SK-N-SH treated with all-trans-retinoic acid at 6 μM for 48 hours (cell line): ENCODE measurements around the gene PHACTR3.

Experiments used
- ATAC-seq: fragments of 200-7000 bp; cut with Tn5 transposase; 3 replicates; pipeline ENCODE4 v1.9.1; 2020; ENCODE audit warnings: mild to moderate bottlenecking, moderate library complexity
- ARNTL ChIP-seq: fragments of 450-650 bp; formaldehyde crosslinking; IDR thresholded peaks from 2 replicates; pipeline ENCODE4 v1.5.0; 2020; ENCODE audit warnings: low read depth, mild to moderate bottlenecking, moderate library complexity, borderline replicate concordance
- CREB5 ChIP-seq: fragments of 250-450 bp; sonication (Bioruptor Pico); IDR thresholded peaks from 2 replicates; pipeline ENCODE4 v1.5.1; 2020; ENCODE audit warnings: low read depth, mild to moderate bottlenecking, moderate library complexity
- CSDC2 ChIP-seq: fragments of 250-450 bp; sonication (Bioruptor Pico); IDR thresholded peaks from 2 replicates; pipeline ENCODE4 v1.5.0; 2020; ENCODE audit warnings: mild to moderate bottlenecking, moderate library complexity
- CSRNP3 ChIP-seq: fragments of 250-450 bp; sonication (Bioruptor Pico); IDR thresholded peaks from 2 replicates; pipeline ENCODE4 v1.5.1; 2021; ENCODE audit warnings: mild to moderate bottlenecking, moderate library complexity
- ESRRG ChIP-seq: fragments of 250-450 bp; sonication (Bioruptor Pico); IDR thresholded peaks from 2 replicates; pipeline ENCODE4 v1.6.1; 2021; ENCODE audit warnings: mild to moderate bottlenecking
- ISL1 ChIP-seq: fragments of 250-450 bp; sonication (Bioruptor Pico); IDR thresholded peaks from 2 replicates; pipeline ENCODE4 v2.1.2; 2022; ENCODE audit warnings: mild to moderate bottlenecking, moderate library complexity
- OSR1 ChIP-seq: fragments of 250-450 bp; sonication (Bioruptor Pico); IDR thresholded peaks from 2 replicates; pipeline ENCODE4 v1.8.0; 2022; ENCODE audit warnings: moderate library complexity, mild to moderate bottlenecking, inconsistent platforms
- PATZ1 ChIP-seq: fragments of 250-450 bp; sonication (Bioruptor Pico); IDR thresholded peaks from 2 replicates; pipeline ENCODE4 v1.8.0; 2020; ENCODE audit warnings: mild to moderate bottlenecking, moderate library complexity, borderline replicate concordance
- POU6F1 ChIP-seq: fragments of 250-450 bp; sonication (Bioruptor Pico); IDR thresholded peaks from 2 replicates; pipeline ENCODE4 v1.8.0; 2021; ENCODE audit warnings: low read depth, mild to moderate bottlenecking, moderate library complexity, borderline replicate concordance
- RARB ChIP-seq: fragments of 250-450 bp; sonication (Bioruptor Pico); IDR thresholded peaks from 2 replicates; pipeline ENCODE4 v1.8.0; 2021; ENCODE audit warnings: mild to moderate bottlenecking, moderate library complexity
- SNAI2 ChIP-seq: fragments of 250-450 bp; sonication (Bioruptor Pico); IDR thresholded peaks from 2 replicates; pipeline ENCODE4 v1.5.0; 2020; ENCODE audit warnings: mild to moderate bottlenecking, moderate library complexity
- TCF4 ChIP-seq: fragments of 250-450 bp; sonication (Bioruptor Pico); IDR thresholded peaks from 2 replicates; pipeline ENCODE4 v1.8.0; 2021; ENCODE audit warnings: mild to moderate bottlenecking, moderate library complexity, borderline replicate concordance
- TOX ChIP-seq: fragments of 250-450 bp; sonication (Bioruptor Pico); IDR thresholded peaks from 2 replicates; pipeline ENCODE4 v1.8.0; 2021; ENCODE audit warnings: mild to moderate bottlenecking, moderate library complexity, borderline replicate concordance
- TSHZ2 ChIP-seq: fragments of 250-450 bp; sonication (Bioruptor Pico); IDR thresholded peaks from 2 replicates; pipeline ENCODE4 v1.5.0; 2020; ENCODE audit warnings: mild to moderate bottlenecking, moderate library complexity
- ZC3H10 ChIP-seq: fragments of 250-450 bp; sonication (Bioruptor Pico); IDR thresholded peaks from 2 replicates; pipeline ENCODE4 v1.5.1; 2021; ENCODE audit warnings: mild to moderate bottlenecking, moderate library complexity
- ZFP3 ChIP-seq: fragments of 250-450 bp; sonication (Bioruptor Pico); IDR thresholded peaks from 2 replicates; pipeline ENCODE4 v1.5.0; 2020; ENCODE audit warnings: mild to moderate bottlenecking, moderate library complexity
- ZNF565 ChIP-seq: fragments of 450-650 bp; formaldehyde crosslinking; conservative IDR thresholded peaks from 2 replicates; pipeline ENCODE4 v1.5.0; 2020; ENCODE audit warnings: low read depth, mild to moderate bottlenecking, moderate library complexity
- ZNF8 ChIP-seq: fragments of 450-650 bp; formaldehyde crosslinking; IDR thresholded peaks from 2 replicates; pipeline ENCODE4 v1.5.0; 2020; ENCODE audit warnings: mild to moderate bottlenecking, moderate library complexity

Gene PHACTR3

GRCh38 chr20:59789686-59790085 lies 185.3 kb downstream of the PHACTR3 start:
- TF ChIP-seq CSDC2 (CRISPR knock-in tag) (no peak), OSR1 (CRISPR knock-in tag) (no peak), TSHZ2 (CRISPR knock-in tag) (no peak), CREB5 (CRISPR knock-in tag) (no peak), ZNF565 (CRISPR knock-in tag) (no peak), ARNTL (CRISPR knock-in tag) (no peak), ESRRG (no peak), PATZ1 (CRISPR knock-in tag) (no peak), RARB (no peak), SNAI2 (CRISPR knock-in tag) (no peak), ZFP3 (CRISPR knock-in tag) (no peak), ZNF8 (CRISPR knock-in tag) (no peak), TCF4 (CRISPR knock-in tag) (no peak), POU6F1 (CRISPR knock-in tag) (no peak), ISL1 (CRISPR knock-in tag) (no peak), CSRNP3 (CRISPR knock-in tag) (no peak), TOX (CRISPR knock-in tag) (no peak)
- no peak for ATAC-seq

GRCh38 chr20:59790346-59790745 lies 186.0 kb downstream of the PHACTR3 start:
- no peak for TF ChIP-seq ZC3H10 (CRISPR knock-in tag)
- no peak for TF ChIP-seq CSDC2 (CRISPR knock-in tag)
- no peak for TF ChIP-seq OSR1 (CRISPR knock-in tag)
- TF ChIP-seq CSRNP3 (CRISPR knock-in tag): no peak
- TF ChIP-seq PATZ1 (CRISPR knock-in tag): no peak
- TF ChIP-seq SNAI2 (CRISPR knock-in tag): no peak
- TF ChIP-seq, all 23 proteins: peak for 0
- no peak for ATAC-seq
